HG03558 (cell line): ENCODE data around the gene DUOXA2.
"Not testable (repeated sequence)": the region's sequence is repeated elsewhere in the genome, so short reads cannot be mapped to it uniquely, and the experiment has no call there.

Experiments
- ATAC-seq: cut with Tn5 transposase; IDR thresholded peaks from one replicate; pipeline ENCODE4 v1.9.1; 2021; ENCODE audit warnings: moderate number of reproducible peaks; ENCODE audit not compliant: unreplicated experiment; ENCODE audit errors: extremely low read depth

The DUOXA2 gene

GRCh38 chr15:45114076-45114750 is at the start of gene DUOXA2, which contains the start of gene DUOX2:
DUOXA2 (plus strand) TSS chr15:45114326; CDS start chr15:45114606, 280 bp downstream.
DUOX2 (minus strand) TSS chr15:45114172; CDS start chr15:45113411, 761 bp downstream.
- no peak for ATAC-seq

- ATAC-seq, result no peak
Measured at GRCh38 chr15:45064386-45064785, 49.7 kb upstream of the DUOXA2 start.

GRCh38 chr15:45069942-45070360 is 44.2 kb upstream of the DUOXA2 start:
- ATAC-seq, result not testable (repeated sequence)

- not testable (repeated sequence) for ATAC-seq
Measured at GRCh38 chr15:45073602-45074001, 40.5 kb upstream of the DUOXA2 start.

GRCh38 chr15:45075440-45076320 is 38.4 kb upstream of the DUOXA2 start:
- not testable (repeated sequence) for ATAC-seq

GRCh38 chr15:45077391-45077790 is 36.7 kb upstream of the DUOXA2 start:
- ATAC-seq, result not testable (repeated sequence)

GRCh38 chr15:45079201-45079600 is 34.9 kb upstream of the DUOXA2 start:
- not testable (repeated sequence) for ATAC-seq

- not testable (repeated sequence) for ATAC-seq
Measured at GRCh38 chr15:45079628-45080246, 34.4 kb upstream of the DUOXA2 start.

GRCh38 chr15:45080593-45080992 is 33.5 kb upstream of the DUOXA2 start:
- ATAC-seq, result not testable (repeated sequence)

- not testable (repeated sequence) for ATAC-seq
Measured at GRCh38 chr15:45082412-45082811, 31.7 kb upstream of the DUOXA2 start.

- no peak for ATAC-seq
Measured at GRCh38 chr15:45083223-45083622, 30.9 kb upstream of the DUOXA2 start.

- no peak for ATAC-seq
Measured at GRCh38 chr15:45084163-45084562, 30.0 kb upstream of the DUOXA2 start.

- ATAC-seq, result no peak
Measured at GRCh38 chr15:45087513-45087912, 26.6 kb upstream of the DUOXA2 start.

GRCh38 chr15:45088801-45089711 is 25.1 kb upstream of the DUOXA2 start:
- ATAC-seq, result no peak

- no peak for ATAC-seq
Measured at GRCh38 chr15:45089712-45090373, 24.3 kb upstream of the DUOXA2 start.

- ATAC-seq, result no peak
Measured at GRCh38 chr15:45091161-45091560, 23.0 kb upstream of the DUOXA2 start.

- ATAC-seq, result no peak
Measured at GRCh38 chr15:45091576-45091975, 22.6 kb upstream of the DUOXA2 start.

GRCh38 chr15:45093013-45093412 is 21.1 kb upstream of the DUOXA2 start:
- no peak for ATAC-seq
